G401.6 (cell line): ENCODE results near the gene DMD.

Source experiments
- FAIRE-seq: peaks from 2 replicates; lab custom pipeline; 2012; peaks lifted over from hg19 to GRCh38; lab: Jason Lieb, UNC

The DMD gene

DNA sequence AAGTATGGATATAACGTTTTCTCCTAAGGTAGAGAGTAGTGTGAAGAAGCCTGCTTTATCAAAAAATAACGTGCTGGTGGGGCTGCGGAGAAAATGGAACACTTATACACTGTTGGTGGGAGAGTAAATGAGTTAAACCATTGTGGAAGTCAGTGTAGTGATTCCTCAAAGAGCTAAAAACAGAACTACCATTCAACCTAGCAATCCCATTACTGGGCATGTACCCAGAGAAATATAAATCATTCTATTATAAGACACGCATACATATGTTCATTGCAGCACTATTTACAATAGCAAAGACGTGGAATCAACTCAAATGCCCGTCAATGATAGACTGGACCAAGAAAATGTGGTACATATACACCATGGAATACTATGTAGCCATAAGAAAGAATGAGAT is 196.4 kb downstream of the DMD start:
- FAIRE-seq = no peak

DNA sequence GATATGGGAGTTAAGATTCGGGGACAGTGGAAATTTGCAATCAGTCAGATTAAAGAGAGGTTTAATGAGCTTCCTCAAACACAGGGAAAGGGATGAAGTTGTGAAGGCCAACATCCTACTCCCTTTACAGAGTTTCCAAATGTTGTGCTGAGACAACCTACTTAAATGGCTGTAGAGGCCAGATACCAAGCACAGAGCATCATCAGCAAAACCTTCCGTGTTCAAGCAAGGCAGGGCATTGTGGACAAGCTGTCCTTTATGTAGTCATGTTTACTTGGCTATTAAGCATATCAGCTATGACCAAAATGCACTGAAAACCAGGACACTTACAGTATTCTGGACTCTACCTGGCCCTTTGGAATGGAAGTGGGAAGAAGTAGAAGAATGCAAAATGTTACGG is 197.3 kb downstream of the DMD start:
- FAIRE-seq = no peak

DNA sequence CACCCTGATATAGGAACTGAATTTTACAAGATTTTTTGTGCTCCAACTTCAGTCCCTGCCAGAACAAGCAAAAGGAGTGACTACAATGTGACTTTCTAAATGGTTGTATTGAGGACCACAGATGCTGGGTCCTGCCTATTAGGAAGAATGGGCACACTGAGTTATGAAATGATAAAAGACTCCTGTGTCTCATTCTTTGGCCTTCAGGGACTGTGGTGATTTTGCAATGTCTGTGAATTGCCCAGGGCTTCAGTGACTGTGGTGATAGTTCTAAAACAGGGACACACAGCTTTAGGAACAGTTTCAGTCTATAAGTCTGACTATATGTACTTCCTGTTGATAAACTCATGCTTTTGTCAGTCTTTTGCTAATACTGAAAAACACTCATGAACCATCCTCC is 210.2 kb downstream of the DMD start:
- FAIRE-seq = no peak

DNA sequence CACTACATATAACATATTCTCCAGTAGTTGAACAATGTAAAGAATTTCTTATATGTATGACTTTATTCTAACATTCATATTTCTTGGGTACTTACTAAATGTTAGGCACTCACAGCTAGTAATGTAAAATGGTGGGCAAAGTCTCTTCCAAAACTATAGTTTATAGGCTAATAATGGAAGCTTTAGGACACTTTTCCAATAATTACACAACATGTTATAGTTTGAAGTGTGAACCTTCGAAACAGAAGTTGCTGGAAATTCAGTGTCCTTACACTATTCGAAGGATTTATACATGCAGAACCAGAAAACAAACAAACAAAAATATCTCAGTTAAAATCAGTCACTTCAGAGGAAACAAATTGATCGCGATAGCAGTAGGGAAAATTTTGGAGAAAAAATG is 212.6 kb downstream of the DMD start:
- no peak for FAIRE-seq

DNA sequence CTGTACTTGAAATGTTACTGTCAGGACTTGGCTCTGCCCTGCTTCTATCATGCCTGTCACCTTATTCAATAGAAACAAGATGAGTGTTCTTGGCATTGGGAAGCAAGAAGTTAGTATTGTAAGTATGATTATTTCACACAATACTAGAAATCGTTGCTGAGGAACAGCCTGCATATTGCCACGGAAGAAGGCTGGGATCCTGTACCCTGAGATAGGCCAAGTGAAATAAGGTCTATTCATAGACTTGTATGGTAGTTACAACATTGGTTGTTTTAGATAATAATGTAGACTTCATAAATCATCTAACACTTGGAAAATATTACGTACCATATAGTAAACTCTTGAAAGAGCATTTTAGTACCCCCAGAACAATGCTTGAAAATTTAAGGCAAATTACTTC is 215.9 kb downstream of the DMD start:
- no peak for FAIRE-seq

DNA sequence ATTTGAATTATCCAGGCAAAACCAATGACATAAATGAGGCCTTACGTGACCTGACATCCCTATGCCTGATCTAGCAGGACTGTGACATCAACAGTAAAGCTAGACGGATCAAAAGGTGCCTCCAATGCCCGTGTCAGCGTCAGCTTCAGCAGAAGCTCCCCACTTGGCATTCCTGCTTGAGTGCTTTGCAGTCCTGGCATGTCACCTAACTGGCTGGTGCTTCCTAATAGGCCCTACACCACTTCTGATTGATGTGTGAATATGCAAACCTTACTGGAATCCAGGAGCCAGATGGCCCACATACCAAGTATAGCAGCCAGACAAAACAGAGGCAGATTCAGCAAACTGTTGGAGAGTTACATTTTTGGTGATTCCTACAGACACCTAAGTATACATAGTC is 224.2 kb downstream of the DMD start:
- no peak for FAIRE-seq

DNA sequence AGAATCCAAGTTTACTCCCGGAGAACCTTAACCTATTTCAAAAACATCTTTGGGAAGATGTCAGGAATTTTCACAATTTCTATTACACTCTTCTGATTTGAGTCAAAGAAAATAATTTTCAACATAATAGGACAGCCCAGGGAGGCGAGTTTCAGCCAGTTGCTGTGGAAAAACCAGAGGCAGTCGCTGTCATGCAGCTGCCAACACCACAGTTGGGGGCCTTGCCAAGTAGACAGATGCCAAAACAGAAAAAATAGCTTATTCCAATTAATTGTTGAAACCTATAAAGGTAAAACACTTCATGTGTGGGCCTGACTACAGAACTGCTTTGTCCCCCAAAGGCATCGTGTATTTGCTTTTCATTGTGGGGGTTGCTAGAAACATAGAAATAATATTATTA is 225.8 kb downstream of the DMD start:
- FAIRE-seq = no peak

DNA sequence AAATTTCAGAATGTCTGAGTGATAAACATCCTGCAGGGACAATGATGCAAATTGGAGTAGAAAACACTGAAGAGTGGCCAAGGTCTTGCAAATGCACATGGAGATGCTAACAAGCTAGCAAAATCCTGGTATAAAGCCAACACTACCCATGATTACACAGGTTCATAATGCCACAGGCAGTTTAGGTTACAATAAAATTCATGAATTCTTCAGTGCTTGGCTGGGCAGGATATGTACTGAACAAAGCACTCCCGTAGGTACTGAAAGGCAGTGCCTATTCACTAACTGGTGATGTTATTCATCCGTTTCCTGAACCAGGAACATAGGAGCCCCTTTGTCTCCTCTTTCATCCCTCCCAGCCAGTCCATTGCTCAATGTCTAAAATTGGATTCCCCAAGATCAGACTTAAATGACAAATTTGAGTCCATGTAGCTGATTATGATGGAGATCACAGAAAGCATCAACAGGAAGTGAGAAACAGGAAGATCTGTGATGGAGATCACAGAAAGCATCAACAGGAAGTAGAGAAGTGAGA is 244.5 kb downstream of the DMD start:
- no peak for FAIRE-seq

DNA sequence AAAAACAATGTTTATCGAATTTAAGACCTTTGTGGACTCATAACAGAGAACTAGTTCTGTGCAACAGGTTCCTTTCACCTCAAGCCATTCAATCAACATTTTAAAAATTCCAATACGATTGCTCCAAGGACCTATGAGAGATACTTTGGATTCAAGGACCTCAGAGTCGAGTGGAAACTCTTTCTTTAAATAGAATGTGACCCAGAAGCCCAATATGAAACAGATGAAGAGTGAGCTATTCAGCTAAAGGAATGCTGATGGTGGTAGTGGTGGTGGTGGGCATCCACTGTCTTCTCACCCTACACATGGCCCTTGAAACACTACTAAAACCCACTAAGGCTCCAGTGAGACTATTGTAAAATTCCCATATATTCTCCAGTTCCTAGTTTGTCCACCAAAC is 257.2 kb downstream of the DMD start:
- FAIRE-seq = no peak

DNA sequence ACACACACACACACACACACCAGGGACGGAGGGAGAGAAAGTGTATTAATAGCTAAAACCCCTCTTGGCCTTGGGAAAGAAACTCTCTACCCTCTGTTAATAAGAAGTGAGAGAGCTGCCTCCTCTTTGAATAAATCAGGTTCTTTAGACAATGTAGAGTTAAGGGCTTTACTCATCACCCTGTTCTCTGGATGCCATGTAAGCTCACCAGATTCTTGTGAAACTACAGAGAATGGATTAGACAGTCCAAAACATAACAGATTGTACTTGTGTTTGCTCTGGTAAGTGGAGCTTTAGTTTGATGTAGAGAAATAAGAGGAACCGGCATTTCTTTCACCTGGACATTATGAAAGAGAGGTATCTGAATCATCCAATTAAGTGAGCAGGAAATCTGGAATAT is 263.2 kb downstream of the DMD start:
- FAIRE-seq = no peak

DNA sequence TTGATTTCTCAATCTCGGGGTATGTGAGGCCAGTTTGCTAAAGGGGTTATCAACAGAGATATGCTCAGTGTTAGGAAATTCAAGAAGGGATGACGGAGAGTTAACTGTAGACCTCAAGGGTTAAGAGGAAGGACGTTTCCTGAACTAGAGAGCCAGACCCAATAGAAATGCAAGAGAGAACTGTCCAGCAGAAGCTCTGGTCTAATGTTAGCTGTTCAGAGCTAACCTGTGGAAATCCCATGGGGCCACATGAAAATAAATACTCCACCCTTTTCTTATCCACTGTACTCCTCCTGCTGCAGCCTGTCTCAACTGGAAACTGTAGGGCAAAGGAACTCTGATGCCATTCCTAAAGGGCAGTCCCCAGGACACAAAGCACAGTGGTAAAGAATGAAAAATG is 274.3 kb downstream of the DMD start:
- no peak for FAIRE-seq

DNA sequence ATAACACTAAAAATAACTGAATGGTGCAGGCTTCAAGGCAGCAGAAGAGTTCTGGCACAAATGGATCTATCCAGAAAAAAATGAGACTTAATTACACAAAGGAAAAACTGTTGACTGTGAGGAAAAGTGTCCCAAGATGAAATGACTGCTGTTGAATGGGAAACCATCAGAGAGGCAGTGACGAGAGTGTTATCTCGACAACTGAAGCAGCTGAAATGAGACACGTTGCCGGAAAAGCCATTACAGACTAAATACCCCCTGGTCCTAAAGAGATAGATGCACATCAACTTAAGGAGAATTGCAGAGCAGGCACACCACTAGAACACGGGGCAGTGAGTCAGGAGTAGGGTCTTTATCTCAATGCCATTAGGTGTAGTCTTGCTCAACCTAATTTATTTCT is 277.8 kb downstream of the DMD start:
- FAIRE-seq = no peak

DNA sequence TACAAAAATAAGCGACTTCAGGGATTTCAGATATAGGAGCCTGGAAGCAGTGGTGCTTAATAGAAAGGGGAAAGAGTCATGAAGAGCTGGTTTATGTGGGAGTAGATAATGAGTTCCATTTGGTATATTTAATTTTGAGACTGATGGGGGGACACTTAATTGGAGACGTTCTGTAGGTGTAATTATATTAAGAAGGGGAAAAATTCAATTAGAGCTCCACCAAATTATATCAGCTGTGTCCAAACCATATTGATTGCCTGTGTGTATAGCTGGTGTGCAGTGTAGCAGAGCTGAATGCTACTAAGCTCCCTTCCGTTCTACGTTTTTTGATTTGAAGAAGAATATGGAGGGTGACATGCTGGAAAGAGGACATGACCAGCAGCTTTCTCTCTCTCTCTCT is 282.3 kb downstream of the DMD start:
- FAIRE-seq = no peak

DNA sequence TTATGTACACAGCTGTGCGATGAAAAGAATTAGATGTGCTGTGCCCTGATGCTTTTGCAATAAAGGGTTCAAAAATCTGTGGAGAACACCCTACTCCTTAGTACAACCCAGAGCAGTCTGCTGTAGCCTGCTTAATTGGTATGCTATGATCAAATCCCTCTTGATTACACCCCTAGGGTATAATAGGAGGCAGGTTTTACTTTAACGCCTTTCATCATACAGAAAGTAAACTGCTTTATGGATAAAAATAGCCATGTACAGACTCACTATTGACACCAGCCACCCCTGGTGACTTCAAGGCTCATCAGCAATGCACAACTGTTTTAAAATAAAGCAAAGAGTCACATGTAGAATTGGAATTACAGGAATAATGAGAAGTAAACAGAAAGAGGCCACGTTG is 315.3 kb downstream of the DMD start:
- no peak for FAIRE-seq

DNA sequence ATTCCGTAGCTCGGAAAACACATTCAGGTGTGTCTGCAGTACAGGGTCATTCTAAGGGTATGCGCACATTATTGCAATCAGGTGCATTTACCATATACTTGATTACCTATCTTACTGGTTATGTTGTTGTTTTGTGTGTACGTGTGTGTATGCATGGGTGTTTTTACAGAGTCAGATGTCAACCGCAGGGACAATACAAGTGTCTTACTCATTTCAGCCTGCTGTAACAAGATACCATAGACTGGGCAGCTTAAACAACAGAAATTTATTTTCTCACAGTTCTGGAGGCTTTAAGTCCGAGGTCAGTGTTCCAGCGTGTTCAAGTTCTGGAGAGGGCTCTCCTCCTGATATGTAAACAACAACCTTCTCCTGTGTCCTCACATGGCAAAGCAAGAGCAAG is 316.7 kb downstream of the DMD start:
- FAIRE-seq = no peak

DNA sequence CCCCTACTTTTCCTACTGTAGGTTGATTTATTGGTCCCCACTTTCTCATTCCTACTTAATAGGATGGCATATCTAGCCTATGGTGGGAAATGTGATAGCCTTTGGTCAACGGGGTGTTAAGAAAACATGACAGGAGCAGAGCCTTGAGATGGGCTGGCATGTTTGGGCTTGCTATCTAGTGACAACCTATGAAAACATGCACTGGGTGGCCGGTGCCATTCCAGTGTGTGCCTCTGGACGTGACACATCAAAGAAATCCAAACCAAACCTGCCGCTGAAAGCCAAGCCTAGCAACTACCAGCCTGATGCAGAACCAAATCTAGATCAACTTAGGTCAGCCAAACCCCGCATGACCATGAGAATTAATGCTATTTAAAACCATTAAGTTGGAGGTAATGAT is 317.6 kb downstream of the DMD start:
- FAIRE-seq = no peak

DNA sequence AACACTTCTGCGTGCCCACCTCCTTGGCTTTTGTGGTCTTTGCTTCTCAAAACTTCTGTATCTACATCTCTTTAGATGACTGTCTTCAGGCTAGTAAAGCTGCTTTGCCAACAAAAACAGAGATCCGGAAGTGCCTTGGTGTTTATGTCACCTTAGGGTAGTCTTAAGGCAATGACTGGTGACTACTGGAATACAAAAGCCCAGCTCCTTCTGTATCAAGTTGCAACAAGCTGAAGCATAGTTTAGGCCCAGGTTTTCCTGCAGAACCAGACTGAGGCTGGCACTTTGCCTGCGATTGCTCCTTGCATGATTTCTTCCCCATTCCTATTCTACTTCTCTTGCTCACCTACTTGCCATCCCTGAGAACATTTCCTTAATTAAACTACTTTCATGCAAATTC is 333.8 kb downstream of the DMD start:
- FAIRE-seq = no peak

DNA sequence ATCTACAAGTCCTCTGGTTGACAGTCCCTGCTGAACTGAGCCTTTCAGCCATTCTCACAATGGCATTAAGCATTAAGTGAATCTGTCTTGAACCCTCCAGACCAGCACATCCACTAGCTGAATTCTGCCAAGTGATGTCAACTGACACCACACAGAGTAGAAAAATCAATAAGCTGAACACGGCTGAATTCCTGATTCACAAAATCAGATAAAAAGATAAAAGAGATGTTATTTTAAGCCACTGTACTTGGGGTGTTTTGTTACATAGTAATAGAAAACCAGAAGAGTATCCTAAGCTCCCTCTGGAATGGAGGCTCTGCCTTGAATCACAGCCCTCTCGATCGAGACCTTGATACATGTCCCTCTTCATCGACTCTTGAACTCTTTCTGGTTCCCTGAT is 336.5 kb downstream of the DMD start:
- no peak for FAIRE-seq

DNA sequence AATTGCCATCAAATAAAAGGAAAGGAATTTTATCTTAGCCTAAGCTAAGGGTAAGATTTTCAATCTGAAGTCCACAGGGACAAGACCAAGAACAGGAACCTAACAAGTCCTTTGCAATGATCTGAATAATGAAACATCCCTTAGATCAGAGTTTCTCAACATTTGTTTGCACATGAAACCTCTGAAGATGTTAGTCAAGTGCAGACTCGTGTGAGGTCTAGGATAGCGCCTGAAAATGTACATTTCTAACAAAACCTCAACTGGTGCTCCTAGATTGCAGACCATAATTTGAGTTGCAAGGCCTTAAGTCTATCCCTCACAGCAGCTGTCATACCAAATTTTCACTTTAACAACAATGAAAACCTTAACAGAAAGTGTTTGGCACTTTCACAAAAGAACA is 337.6 kb downstream of the DMD start:
- no peak for FAIRE-seq

DNA sequence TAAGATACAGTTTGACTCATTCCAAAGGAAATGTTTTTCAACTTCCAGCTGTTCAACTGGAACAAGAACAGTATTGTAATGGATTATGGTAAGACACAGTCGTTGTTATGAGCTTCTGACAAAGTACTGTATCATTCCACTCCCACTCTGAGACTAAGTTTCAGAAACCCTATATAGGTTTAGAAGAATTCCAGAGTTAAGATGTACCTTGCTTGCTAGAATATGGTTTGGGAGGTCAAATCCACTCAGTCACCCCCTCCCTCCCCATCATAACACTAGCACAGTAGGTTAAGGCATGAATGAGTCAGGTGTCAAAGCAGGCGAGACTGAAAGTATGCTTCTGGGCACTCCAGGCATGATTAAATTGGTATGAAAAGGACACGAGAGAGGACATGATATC is 339.7 kb downstream of the DMD start:
- FAIRE-seq = no peak

DNA sequence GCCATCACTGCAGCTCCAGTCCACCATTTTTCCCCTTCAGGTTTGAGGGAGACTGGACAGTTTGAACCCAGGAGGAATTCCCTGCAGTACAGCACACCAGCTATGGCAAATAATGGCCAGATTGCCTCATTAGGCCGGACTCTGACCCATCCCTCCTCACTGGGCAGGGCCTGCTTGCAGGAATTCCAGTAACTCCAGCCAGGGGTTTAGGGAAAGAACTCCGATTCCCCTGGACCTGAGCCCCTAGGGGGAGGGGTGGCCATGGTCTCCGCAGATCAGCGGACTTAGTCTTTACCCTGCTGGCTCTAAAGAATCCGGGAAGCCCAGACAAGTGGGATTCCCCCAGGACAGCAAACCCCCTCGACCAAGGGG is 342.8 kb downstream of the DMD start:
- FAIRE-seq = no peak

DNA sequence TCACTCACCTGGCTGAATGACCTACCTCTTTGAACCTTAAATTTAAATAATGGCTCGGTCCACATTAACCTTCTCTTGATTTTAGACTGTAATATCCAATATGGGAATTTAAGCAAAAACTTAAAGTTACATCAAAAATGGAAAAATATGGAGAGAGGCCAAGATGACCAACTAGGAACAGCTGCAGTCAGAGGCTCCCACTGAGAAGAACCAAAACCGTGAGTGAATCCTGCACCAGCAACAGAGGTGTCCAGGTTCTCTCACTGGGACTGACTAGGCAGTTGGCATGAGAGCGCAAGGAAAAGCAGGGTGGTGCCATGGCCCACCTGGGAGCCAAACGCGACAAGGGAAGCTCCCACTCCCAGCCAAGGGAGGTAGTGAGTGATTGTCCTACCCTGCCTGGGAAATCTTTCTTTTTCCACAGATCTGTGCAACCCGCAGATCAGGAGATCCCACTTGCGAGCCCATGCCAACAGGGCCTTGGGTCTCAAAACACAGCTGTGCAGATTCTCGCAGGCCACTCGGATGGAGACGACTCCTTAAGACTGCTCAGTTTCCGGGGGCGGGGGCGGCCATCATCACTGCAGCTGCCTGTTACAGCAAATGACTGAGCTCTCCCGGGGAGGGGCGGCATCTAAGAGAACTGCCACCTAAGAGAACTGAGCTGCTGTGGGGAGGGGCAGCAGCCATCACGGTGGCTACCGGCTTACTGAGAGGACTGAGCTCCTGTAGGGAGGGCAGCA is 343.4 kb downstream of the DMD start:
- FAIRE-seq = no peak

DNA sequence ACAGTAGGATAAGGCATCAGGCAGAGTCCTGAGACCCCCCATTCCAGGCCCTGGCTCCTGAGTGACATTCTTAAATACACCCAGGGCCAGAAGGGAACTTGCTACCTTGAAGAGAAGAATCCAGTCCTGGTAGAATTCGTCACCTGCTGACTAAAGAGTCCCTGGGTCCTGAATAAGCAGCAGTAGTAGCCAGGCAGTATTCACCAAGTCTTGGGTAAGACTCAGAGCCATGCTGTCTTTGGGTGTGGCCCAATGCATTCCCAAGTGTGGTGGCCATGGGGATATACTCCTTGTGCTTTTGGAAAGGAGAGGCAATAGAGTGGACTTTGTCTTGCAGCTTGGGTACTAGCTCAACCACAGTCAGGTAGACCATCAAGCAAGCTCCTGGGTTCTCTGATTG is 359.1 kb downstream of the DMD start:
- no peak for FAIRE-seq

DNA sequence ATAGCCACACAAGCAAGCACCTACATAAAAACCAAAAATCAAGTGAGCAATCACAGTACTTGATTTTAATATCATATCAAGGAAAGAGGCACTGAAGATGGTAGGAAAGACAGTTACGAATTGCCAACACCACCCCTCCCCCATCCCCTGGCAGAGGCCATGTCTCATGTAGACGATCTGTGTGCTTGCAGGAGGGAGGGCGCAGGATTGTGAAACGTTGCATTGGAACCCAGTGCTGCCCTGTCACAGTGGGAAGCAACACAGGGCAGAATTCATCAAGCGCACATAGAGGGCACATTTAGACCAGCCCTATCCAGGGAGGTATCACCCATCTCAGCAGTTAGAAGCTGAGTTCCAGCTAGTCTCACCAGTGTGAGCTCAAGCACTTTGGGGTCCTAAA is 359.8 kb downstream of the DMD start:
- FAIRE-seq = no peak

DNA sequence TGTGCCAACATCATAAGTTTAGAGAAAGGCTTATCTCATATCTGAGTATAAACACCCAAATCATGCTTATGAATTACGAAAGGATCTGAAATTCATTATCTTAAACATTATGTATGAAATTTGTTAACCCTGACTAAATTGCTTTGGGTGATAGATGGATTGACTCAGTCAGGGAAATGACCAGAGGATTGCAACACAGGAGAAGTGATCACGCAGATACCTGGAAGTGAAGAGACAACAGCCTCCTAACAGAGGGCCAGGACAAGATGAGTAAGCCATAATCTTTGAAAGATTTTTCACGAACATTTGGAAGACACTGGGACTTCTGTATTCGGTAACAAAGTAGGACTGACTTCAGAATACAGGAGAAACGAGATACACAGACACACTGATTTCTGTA is 363.4 kb downstream of the DMD start:
- FAIRE-seq = no peak
